ENCODE measurements around the gene PCNX2. TPM values are rescaled to one million over a fixed set of nuclear protein-coding genes. Genes with fewer than 3 reads are reported as not detected.

Gene PCNX2
- total and polyA plus RNA-seq, 2 of the 13 experiments (the other 11 are each of a cell fraction or from before 2014, with no cell fraction given): 0.11 to 0.42 TPM

DNA sequence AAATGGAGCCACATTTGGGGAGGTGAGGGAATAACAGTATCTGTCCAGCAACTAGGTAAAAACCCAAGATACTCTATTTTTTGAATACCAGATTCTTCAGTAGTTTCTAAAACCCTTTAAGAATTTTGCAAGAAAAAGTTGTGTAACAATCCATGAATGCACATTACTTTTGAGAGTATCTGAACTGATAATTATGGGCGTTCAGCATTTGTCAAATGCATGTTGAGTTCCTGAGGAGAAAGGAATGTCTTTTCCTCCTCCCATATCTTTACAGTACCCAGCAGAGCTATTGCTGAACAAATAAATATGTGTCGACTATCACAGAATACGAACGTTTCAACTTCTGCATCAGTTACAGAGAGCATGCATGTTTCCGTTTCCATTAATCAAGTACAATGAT lies 104.5 kb downstream of the PCNX2 start:
- POLR2A ChIA-PET: no interaction called here
- in situ Hi-C loops (cut with HindIII; ENCODE audit: extremely low pct_ligation_motif_present, low pct_unique_long_range_greater_than_20kb): no loop called here

More for the DNA sequence above, 104.5 kb downstream of the PCNX2 start:
- BruUV-seq (replicated peaks): no TSS peak
- FAIRE-seq (no peak), DNase-seq (ENCODE audit: low spot score) (no peak), ATAC-seq (no peak)
- WGBS (ENCODE audit: low lambda C conversion rate): 2% methylated on average over 5 of the region's 5 CpGs
- no peak overlapping the region for H2AFZ ChIP-seq (ENCODE audit: low read length)
- no peaks in the 10 kb centered on the region; a peak in 1 of 5 replicates for H3K27me3 ChIP-seq (ENCODE audit: control insufficient read depth in 1 of 2, insufficient read depth in 2 of 2, low read length in 2 of 2)
- intact Hi-C loops (cut with micrococcal nuclease; ENCODE audit: unreplicated experiment): no loop called here
- H3K4me2 ChIP-seq (ENCODE audit: low read depth, low read length): no peak overlapping the region
- H3K4me3 ChIP-seq (replicated peaks in 1 of 3; ENCODE audit: insufficient read depth in 1 of 3, low read depth in 2 of 3, low read length in 3 of 3): no peak overlapping the region
- H3K27ac ChIP-seq (ENCODE audit: extremely low read length, insufficient read depth, low read length): no peak overlapping the region
- TF ChIP-seq THAP11 (CRISPR knock-in tag; IDR thresholded peaks at IDR 0.05): no peak
- no peak for TF ChIP-seq ZNF296 (CRISPR knock-in tag; conservative IDR thresholded peaks at IDR 0.05)
- TF ChIP-seq NR2F6 (IDR thresholded peaks at IDR 0.05): no peak
- no peak for TF ChIP-seq NR2F6 (CRISPR knock-in tag; IDR thresholded peaks at IDR 0.05)
- TF ChIP-seq ZNF605 (CRISPR knock-in tag; IDR thresholded peaks at IDR 0.05): no peak
- no peak for TF ChIP-seq TAF1 (CRISPR knock-in tag; IDR thresholded peaks at IDR 0.05)
- no peak for TF ChIP-seq KLF12 (CRISPR knock-in tag; IDR thresholded peaks at IDR 0.05; ENCODE audit: borderline replicate concordance)
- TF ChIP-seq, protein P1, sequence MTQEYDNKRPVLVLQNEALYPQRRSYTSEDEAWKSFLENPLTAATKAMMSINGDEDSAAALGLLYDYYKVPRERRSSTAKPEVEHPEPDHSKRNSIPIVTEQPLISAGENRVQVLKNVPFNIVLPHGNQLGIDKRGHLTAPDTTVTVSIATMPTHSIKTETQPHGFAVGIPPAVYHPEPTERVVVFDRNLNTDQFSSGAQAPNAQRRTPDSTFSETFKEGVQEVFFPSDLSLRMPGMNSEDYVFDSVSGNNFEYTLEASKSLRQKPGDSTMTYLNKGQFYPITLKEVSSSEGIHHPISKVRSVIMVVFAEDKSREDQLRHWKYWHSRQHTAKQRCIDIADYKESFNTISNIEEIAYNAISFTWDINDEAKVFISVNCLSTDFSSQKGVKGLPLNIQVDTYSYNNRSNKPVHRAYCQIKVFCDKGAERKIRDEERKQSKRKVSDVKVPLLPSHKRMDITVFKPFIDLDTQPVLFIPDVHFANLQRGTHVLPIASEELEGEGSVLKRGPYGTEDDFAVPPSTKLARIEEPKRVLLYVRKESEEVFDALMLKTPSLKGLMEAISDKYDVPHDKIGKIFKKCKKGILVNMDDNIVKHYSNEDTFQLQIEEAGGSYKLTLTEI (CRISPR knock-in tag; conservative IDR thresholded peaks at IDR 0.05): no peak
- no peak for TF ChIP-seq STAG1 (CRISPR knock-in tag; IDR thresholded peaks at IDR 0.05)
- TF ChIP-seq, protein P2, sequence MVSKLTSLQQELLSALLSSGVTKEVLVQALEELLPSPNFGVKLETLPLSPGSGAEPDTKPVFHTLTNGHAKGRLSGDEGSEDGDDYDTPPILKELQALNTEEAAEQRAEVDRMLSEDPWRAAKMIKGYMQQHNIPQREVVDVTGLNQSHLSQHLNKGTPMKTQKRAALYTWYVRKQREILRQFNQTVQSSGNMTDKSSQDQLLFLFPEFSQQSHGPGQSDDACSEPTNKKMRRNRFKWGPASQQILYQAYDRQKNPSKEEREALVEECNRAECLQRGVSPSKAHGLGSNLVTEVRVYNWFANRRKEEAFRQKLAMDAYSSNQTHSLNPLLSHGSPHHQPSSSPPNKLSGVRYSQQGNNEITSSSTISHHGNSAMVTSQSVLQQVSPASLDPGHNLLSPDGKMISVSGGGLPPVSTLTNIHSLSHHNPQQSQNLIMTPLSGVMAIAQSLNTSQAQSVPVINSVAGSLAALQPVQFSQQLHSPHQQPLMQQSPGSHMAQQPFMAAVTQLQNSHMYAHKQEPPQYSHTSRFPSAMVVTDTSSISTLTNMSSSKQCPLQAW (CRISPR knock-in tag; IDR thresholded peaks at IDR 0.05): no peak
- TF ChIP-seq ZNF746 (CRISPR knock-in tag; IDR thresholded peaks at IDR 0.05): no peak
- peaks cover 26% of the 10 kb centered on the region for H3K9me3 ChIP-seq (ENCODE audit: low read length)
- no peaks in the 10 kb centered on the region for H3K4me1 ChIP-seq (ENCODE audit: insufficient read depth, low read length)
- no peaks in the 10 kb centered on the region for H4K20me1 ChIP-seq (ENCODE audit: insufficient read depth, low read length)
- no peaks in the 10 kb centered on the region for H3K36me3 ChIP-seq (replicated peaks in 1 of 2; ENCODE audit: control insufficient read depth in 1 of 2, insufficient read depth in 2 of 2, low read length in 2 of 2)
- CTCF ChIA-PET (ENCODE audit: low intra/inter-chr PET ratio, low total read pairs): no interaction called here
- H3K9ac ChIP-seq (ENCODE audit: insufficient read depth, low read depth, low read length): no peak overlapping the region
- H3K79me2 ChIP-seq (ENCODE audit: insufficient read depth, low read length): no peaks in the 10 kb centered on the region
